K562 (cell line): Measurements from ENCODE around the gene CHSY1. TPM values are rescaled to one million over a fixed set of nuclear protein-coding genes. Genes with fewer than 3 reads are reported as not detected.

Experiments used
- ATAC-seq: fragments of 200-7000 bp; cut with Tn5 transposase; 3 replicates; pipeline ENCODE4 v1.9.1; 2020; ENCODE audit warnings: moderate library complexity
- BruUV-seq: library from RNA; stranded (reverse); fragments of 400-500 nt; replicated peaks from 2 replicates; lab custom pipeline; 2021; lab: Mats Ljungman, UMichigan
- CTCF ChIA-PET: fragments of 300-600 bp; formaldehyde crosslinking; extraction: SDS; loops from one replicate; lab custom pipeline; 2021; ENCODE audit warnings: low intra/inter-chr PET ratio; lab: Yijun Ruan, JAX
- POLR2A ChIA-PET: fragments of 300-600, 350-650 bp; sonication (Branson Sonifier 250); formaldehyde crosslinking; extraction: SDS; loops from one replicate; lab custom pipeline; 2021; ENCODE audit warnings: antibody characterized with exemption, inconsistent platforms; lab: Yijun Ruan, JAX
- DNase-seq, 4 experiments: peaks; one replicate each; pipeline versions ENCODE4 v3.0.0 to v3.0.0-alpha.2; 2011 to 2018; ENCODE audit warnings: low spot score in 3 of 4, mixed read lengths in 3 of 4; ENCODE audit errors: extremely low read depth in 1 of 4
- FAIRE-seq: peaks from 2 replicates; lab custom pipeline; 2011; peaks lifted over from hg19 to GRCh38; lab: Jason Lieb, UNC
- H2AFZ ChIP-seq: 2 replicates; pipeline ENCODE4 v1.6.0; 2011; ENCODE audit warnings: low read depth, low read length, control low read depth, inconsistent platforms
- H3K27ac ChIP-seq: fragments of 200-600 bp; 3 replicates; pipeline ENCODE4 v1.8.0; 2011; ENCODE audit warnings: low read depth, mild to moderate bottlenecking, control low read depth, inconsistent platforms, low read length, moderate library complexity, mixed read lengths; ENCODE audit errors: extremely low read depth
- H3K27me3 ChIP-seq, 2 experiments: fragments of 300-600 bp in 1 of 2; 2 replicates in 1 of 2; 3 replicates in 1 of 2; pipeline versions ENCODE4 v1.6.0 to v1.8.0; 2011; ENCODE audit warnings: inconsistent platforms in 2 of 2, low read length in 2 of 2, mild to moderate bottlenecking in 1 of 2, mixed read lengths in 1 of 2, moderate library complexity in 1 of 2; ENCODE audit not compliant: control insufficient read depth in 2 of 2, insufficient read depth in 2 of 2
- H3K36me3 ChIP-seq: fragments of 300-600 bp; 3 replicates; pipeline ENCODE4 v1.8.0; 2011; ENCODE audit warnings: mild to moderate bottlenecking, low read length, inconsistent platforms; ENCODE audit not compliant: control insufficient read depth, insufficient read depth
- H3K4me1 ChIP-seq, 2 experiments: fragments of 200-600 bp in 1 of 2; replicated peaks in 1 of 2; 2 replicates in 1 of 2; 3 replicates in 1 of 2; pipeline versions ENCODE4 v1.5.1 to v1.8.0; 2011; ENCODE audit warnings: inconsistent platforms in 2 of 2, low read length in 2 of 2, mild to moderate bottlenecking in 1 of 2, mixed read lengths in 1 of 2, moderate library complexity in 1 of 2; ENCODE audit not compliant: control insufficient read depth in 2 of 2, insufficient read depth in 2 of 2
- H3K4me2 ChIP-seq: 2 replicates; pipeline ENCODE4 v1.6.1; 2011; ENCODE audit warnings: low read length, control low read depth, inconsistent platforms, mixed read lengths; ENCODE audit not compliant: insufficient read depth
- H3K4me3 ChIP-seq: fragments of 200-600 bp; sonication (generic), shearing (Covaris generic); 2 replicates; pipeline ENCODE4 v1.5.1; 2016; ENCODE audit warnings: control low read depth, inconsistent platforms
- H3K79me2 ChIP-seq: fragments of 200-600 bp; 3 replicates; pipeline ENCODE4 v1.8.0; 2011; ENCODE audit warnings: low read length, inconsistent platforms; ENCODE audit not compliant: control insufficient read depth, insufficient read depth
- H3K9ac ChIP-seq, 2 experiments: 2 replicates each; pipeline versions ENCODE4 v1.6.0 to v1.6.1; 2011; ENCODE audit warnings: low read depth in 2 of 2, low read length in 2 of 2, control low read depth in 1 of 2, inconsistent platforms in 1 of 2, mild to moderate bottlenecking in 1 of 2, mixed read lengths in 1 of 2; ENCODE audit not compliant: insufficient read depth in 1 of 2
- H3K9me1 ChIP-seq: one replicate; pipeline ENCODE4 v1.6.0; 2011; ENCODE audit warnings: inconsistent platforms, mild to moderate bottlenecking, low read length, moderate library complexity; ENCODE audit not compliant: control insufficient read depth, insufficient read depth
- H3K9me3 ChIP-seq: replicated peaks from 2 replicates; pipeline ENCODE4 v1.5.1; 2011; ENCODE audit warnings: low read depth, low read length, inconsistent platforms; ENCODE audit not compliant: control insufficient read depth, insufficient read depth
- H4K20me1 ChIP-seq: replicated peaks from 2 replicates; pipeline ENCODE4 v1.6.1; 2011; ENCODE audit warnings: low read length, inconsistent platforms, mixed read lengths; ENCODE audit not compliant: control insufficient read depth, insufficient read depth
- CREB1 ChIP-seq, 2 experiments: sonication (generic) in 1 of 2; formaldehyde crosslinking in 1 of 2; IDR thresholded peaks; 2 replicates each; pipeline versions ENCODE4 v1.6.1 to v1.8.0; 2012 to 2022; ENCODE audit warnings: inconsistent platforms in 1 of 2, mild to moderate bottlenecking in 1 of 2, missing genetic modification reagents in 1 of 2, moderate library complexity in 1 of 2
- POLR2G ChIP-seq: fragments of 200-400 bp; formaldehyde crosslinking; IDR thresholded peaks from 2 replicates; pipeline ENCODE4 v1.6.1; 2017; ENCODE audit warnings: low read depth, mild to moderate bottlenecking, antibody characterized with exemption, low read length, moderate library complexity
- WGBS: fragments of 100-300 bp; shearing (Covaris generic); methylation state at CpG from one replicate; pipeline ENCODE4 v1.1.6; 2016; ENCODE audit warnings: low coverage, mixed read lengths; ENCODE audit not compliant: insufficient coverage; ENCODE audit errors: missing lambda C conversion rate; 5-methylcytosine and 5-hydroxymethylcytosine counted together
- in situ Hi-C: fragments of 300-500 bp; cut with MboI; formaldehyde crosslinking; loops from 4 replicates; pipeline ENCODE4 v1.15.0; 2018; ENCODE audit warnings: inconsistent platforms, mixed read lengths
- intact Hi-C: fragments of 100-400 bp; cut with micrococcal nuclease; formaldehyde crosslinking; loops from 2 replicates; pipeline ENCODE4 v1.14.2; 2022
- polyA plus RNA-seq, 8 experiments: library from polyadenylated mRNA; depleted of rRNA in 4 of 8; stranded (reverse) in 5 of 8; unstranded in 3 of 8; fragments of >200 nt; fragmentation: Nextera tagmentation in 2 of 8; fragmentation: Illumina TruSeq in 1 of 8; extraction: Ambion mirVana in 2 of 8; extraction: Trizol in 1 of 8; gene quantifications; 2 replicates each; pipeline versions ENCODE4 v1.2.1 to v1.2.3, GENCODE V29; 2011 to 2014; ENCODE audit warnings: inconsistent platforms in 1 of 8, missing spikeins in 1 of 8
- total RNA-seq, 7 experiments: library from RNA; depleted of rRNA in 6 of 7; stranded (reverse); fragments of >200 nt in 6 of 7; fragmentation: Illumina TruSeq in 2 of 7; extraction: Trizol in 2 of 7; gene quantifications; 2 replicates each; pipeline versions ENCODE4 v1.2.1 to v1.2.3, GENCODE V29; 2011 to 2021; ENCODE audit warnings: low replicate concordance in 1 of 7

CHSY1 gene
- total and polyA plus RNA-seq, 9 of the 15 experiments (the other 6 are each of a cell fraction or from before 2014, with no cell fraction given) = 7.0 to 16.4 (median 13.4) TPM

- Histone ChIP-seq H3K79me2 (no peaks in the 10 kb centered on the region), H3K9me3 (peaks cover 3% of the 10 kb centered on the region; the same call in 1 of the 2 replicates), H3K4me2 (no peak overlapping the region; the same call in 1 of the 2 replicates), H3K27ac (no peak overlapping the region), H4K20me1 (peaks cover 3% of the 10 kb centered on the region; the same call in 1 of the 2 replicates), H3K4me3 (no peak overlapping the region), H3K27me3 (no peaks in the 10 kb centered on the region; a peak in 1 of 5 replicates), H3K4me1 (peaks cover 17 to 25% of the 10 kb centered on the region in 2 experiments; a peak in 4 of 5 replicates), H2AFZ (no peak overlapping the region), H3K9ac (peak overlapping the region in 1 of 2 experiments; percentile 32; a peak in 1 of 4 replicates), H3K9me1 (no peaks in the 10 kb centered on the region), H3K36me3 (no peaks in the 10 kb centered on the region)
- no peak for DNase-seq
- no peak for FAIRE-seq
- 60% methylated on average over 12 of the region's 14 CpGs for whole genome bisulfite sequencing
- ChIA-PET CTCF (no interaction called here), POLR2A (interaction anchor here (0.6 to 0.7 kb wide), 2 partner anchors 21 to 132 kb away, joined by 3 read pairs; no protein-coding TSS in a partner anchor)
- in situ Hi-C loops (no loop called here), intact Hi-C loops (no loop called here)
- no peak for TF ChIP-seq POLR2G
- TF ChIP-seq CREB1 (IDR thresholded peaks at IDR 0.05) = no peak
- peak; percentile 3; the same call in 1 of the 2 replicates for TF ChIP-seq CREB1 (CRISPR knock-in tag; IDR thresholded peaks at IDR 0.05)
- ATAC-seq = no peak
- no TSS peak for BruUV-seq
Measured at GRCh38 chr15:101138086-101138660, 113.7 kb downstream of the CHSY1 start.
